Fibroblast of skin of abdomen (primary cell): Measurements from ENCODE around the gene PKIB.

ENCODE experiments used
- DNase-seq: peaks from one replicate; pipeline ENCODE4 v3.0.0-alpha.2; 2013

The PKIB gene

DNA sequence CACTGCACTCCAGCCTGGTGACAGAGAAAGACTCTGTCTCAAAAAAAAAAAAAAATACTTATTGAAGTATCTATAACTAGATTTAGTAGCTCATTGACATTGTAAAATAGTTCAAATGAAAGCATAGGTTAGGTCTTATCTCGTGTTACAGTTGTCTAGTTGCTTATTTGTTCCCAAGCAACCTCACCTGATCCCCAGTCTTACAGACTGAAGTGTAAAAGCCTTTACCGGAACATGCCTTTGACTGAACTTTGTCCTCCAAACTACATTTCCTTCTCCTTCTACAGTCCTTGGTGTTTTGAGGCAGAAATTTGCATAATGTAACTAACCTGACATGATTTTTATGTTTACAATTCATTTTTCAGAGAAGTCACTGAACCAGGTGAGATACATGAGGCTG, 61.0 kb downstream of the PKIB start:
- DNase-seq, result no peak

DNA sequence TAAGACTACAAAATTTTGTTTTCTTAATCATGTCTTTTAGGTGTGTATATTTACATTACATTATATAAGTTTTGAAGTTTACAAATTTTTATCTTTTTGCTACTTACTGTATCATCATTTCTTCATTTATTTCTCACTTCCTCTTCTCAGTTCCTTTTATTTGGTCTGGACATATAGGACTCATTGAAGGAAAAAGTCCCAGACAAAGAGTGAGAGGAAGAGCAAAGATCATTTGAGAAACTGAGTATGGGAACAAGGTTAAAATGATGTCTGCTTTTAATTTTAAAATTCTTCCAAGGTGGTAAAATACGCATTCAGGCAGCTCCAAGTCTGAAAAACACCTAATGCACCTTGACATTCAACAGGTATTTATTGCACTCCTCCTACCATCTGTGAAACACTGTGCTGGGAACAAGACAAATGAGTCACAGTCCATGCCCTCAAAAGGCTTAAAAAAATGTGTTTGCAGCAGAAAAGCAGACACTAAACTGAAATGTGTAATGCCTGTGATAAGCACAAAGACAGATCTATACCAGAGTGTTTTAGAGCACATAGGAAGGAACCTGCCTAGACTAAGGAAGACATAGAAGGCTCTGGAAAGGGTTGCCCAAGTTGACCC, 63.2 kb downstream of the PKIB start:
- no peak for DNase-seq

- no peak for DNase-seq
Observed at GRCh38 chr6:122676146-122676545, 65.9 kb downstream of the PKIB start.

GRCh38 chr6:122676688-122677087, 66.5 kb downstream of the PKIB start:
- DNase-seq, result no peak

- peak; percentile 63 for DNase-seq
Observed at GRCh38 chr6:122677406-122677805, 67.2 kb downstream of the PKIB start.

GRCh38 chr6:122678841-122679240, 68.6 kb downstream of the PKIB start:
- peak; percentile 21 for DNase-seq

DNA sequence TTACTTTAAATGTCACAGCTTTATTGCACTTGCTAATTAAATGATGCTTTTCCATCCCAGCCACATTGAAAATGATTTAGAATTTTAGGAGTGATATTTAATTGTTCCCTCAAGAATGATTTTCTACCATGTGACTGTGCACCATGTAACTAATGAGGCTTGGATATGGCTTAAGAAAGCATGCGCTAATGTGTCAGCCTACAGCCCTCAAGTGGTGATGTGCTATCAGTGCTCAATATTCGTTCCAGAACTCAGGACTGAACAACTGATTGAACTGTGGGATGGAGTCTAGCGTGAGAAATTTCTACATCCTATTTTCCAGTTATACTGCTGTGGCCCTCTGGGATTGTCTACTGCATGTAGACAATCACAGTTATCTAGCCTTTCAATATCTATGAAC, 71.5 kb downstream of the PKIB start:
- DNase-seq, result no peak

GRCh38 chr6:122683989-122684651, 73.9 kb downstream of the PKIB start:
- DNase-seq, result no peak

- peak; percentile 81 for DNase-seq
Observed at GRCh38 chr6:122692175-122692598, 82.0 kb downstream of the PKIB start.

GRCh38 chr6:122692807-122693580, 82.8 kb downstream of the PKIB start:
- no peak for DNase-seq

DNA sequence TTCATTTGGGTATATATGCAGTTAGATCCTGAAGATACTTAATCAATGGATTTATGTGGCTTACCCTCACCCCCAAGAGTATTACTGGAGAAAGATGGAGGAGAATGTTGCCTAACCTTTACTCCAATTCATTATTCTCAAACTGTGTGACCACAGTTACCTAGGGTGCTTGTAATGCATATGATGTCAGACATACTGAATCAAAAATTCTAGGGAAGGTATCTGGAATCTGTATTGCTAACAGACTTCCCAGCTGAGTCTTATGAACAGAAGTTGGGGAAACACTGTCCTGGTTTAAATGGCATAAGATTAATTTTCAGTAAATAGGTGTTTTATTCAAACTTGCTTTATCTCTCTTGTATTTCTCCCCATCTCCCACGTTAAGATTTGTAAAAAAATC, 83.9 kb downstream of the PKIB start:
- DNase-seq, result no peak

DNA sequence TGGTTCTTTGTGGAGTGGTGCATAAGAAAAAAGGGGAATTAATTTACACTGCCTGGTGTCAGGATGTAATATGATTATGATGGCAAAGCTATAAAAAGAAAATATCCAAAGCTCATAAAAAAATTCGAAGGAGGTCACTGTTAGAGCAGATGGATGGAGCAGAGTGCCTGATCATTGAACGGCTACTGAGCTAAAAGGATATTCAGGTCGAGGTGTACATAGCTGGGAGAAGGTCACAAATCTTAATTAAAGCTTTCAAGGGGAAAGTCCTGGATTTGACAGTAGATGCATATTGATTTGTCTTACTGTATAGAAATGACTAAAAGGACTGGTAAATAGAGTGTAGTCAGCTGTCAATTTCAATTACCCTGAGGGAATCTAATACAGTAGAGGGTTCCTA, 84.4 kb downstream of the PKIB start:
- DNase-seq, result no peak

DNA sequence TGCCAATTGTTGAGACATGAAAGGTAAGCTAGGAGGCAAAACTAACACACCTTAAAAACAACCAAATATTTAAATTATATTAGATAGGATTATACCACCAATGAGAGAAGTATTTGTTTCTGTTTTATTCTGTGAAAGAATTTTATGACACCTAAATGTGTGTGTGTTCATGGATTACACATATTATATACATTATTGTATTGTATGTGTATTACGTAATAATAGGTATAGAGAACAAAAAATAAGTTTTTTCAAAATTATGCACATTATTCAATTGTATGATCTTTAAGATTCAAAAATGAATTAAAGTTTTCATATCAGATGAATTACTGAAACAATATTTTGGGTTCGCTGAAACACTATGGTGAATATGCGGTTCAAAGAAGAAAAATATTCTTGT, 85.0 kb downstream of the PKIB start:
- no peak for DNase-seq

DNA sequence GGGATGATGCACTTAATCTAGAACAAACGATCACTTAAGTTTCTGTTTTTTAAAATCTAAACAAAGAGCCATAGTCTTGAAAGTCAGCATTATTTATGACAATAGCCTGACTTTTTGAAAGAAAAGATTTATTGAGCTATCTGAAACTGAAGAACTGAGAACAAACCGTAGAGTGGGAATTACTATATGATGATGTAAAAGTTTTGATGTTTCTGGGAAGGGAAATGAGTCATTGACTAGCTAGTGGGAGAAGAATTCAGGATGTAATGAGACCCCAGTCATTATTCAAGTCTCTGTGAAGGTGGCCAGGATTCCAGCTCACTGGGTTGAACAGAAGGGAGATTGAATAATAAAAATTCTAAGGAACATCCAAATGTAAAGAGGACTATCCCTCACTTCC, 85.9 kb downstream of the PKIB start:
- DNase-seq, result peak; percentile 91

DNA sequence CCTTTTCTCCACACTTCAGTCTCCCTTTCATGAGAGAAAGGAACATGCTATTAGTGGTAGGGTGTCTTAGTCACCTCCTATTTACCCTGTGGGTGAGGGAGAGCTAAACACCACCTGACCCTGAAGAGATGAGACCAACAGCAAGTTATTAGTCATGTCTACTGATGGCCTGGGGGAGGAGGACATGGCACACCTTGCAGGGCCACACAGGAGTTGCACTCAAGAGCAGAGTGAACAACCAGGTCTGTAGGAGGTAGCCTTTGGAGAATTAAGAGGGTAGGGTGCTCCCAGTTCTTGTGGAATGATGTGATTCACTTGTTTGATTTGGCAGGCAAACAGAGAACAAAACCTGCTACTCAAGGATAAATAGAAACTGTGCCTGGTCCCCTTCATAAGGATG, 86.6 kb downstream of the PKIB start:
- peak; percentile 15 for DNase-seq

DNA sequence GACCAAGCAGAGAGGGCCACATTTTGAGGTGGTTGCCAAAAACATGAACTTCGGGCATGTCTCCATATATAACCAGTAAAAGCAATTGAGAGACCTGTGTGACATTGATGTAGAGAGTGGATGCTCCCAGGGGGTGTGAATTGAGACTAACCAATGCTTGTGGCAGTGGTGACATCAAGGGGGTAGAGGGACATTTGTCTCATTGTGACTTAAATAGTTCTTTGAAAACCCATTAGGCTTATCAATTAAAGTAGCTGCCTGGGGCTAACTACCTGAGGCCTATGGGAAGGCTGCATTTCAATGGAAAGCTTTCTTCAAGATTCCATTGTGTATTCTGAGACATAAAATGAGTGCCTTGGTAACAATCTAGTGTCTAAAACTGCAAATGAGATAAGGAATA, 87.3 kb downstream of the PKIB start:
- DNase-seq, result no peak

GRCh38 chr6:122701666-122702065, 91.5 kb downstream of the PKIB start:
- no peak for DNase-seq

DNA sequence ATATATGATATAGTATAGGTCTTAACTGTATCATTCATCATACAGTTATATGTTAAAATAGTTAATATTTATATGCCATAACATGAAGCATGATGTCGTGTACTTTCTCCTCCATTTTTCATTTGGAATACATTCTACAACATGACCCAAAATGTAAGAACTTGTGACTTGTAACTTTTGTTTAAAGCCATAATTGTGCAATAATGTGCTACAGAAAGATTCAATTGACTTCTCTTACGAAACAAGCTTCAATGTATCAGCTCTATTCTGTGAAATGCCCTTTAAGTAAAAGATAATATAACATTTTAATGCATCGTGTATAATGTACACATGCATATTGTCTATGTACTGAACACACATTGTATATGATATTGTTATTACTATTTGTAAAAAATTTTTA, 92.6 kb downstream of the PKIB start:
- DNase-seq, result no peak

DNA sequence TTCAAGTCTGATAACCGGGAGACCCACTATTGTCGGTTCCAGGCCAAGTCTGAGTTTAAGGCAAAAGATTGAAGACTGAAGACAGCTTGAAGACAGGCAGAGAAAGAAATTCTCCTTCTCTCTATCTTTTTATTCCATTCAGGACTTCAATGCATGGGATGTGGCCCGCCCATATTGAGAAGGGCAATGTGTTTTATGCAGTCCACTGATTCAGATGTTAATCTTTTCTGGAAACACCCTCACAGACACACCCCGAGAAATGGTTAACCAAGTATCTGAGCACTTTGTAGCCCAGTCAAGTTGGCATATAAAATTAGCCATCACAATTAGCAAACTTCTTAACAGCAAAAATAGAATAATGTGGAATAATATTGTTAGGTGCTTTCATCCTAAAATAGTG, 93.9 kb downstream of the PKIB start:
- DNase-seq, result no peak

GRCh38 chr6:122709922-122710512, 99.8 kb downstream of the PKIB start:
- no peak for DNase-seq

GRCh38 chr6:122710908-122711635, 100.9 kb downstream of the PKIB start:
- DNase-seq, result no peak

- DNase-seq, result no peak
Observed at GRCh38 chr6:122712093-122712447, 101.9 kb downstream of the PKIB start.
